Neural cell (in vitro differentiated cells): ENCODE data around the gene UBR2. TPM values are rescaled to one million over a fixed set of nuclear protein-coding genes. Genes with fewer than 3 reads are reported as not detected.

Source experiments
- H2AFZ ChIP-seq: fragments of 200-600, 300-800 bp; sonication (generic), shearing (Covaris generic); 2 replicates; pipeline ENCODE4 v1.6.0; 2014; ENCODE audit warnings: low read depth, mild to moderate bottlenecking, antibody characterized with exemption, low read length, moderate library complexity
- H3F3A ChIP-seq: fragments of 200-600 bp; shearing (Covaris generic); 2 replicates; pipeline ENCODE4 v1.6.1; 2016; ENCODE audit warnings: mild to moderate bottlenecking, moderate library complexity, mixed read lengths, antibody characterized with exemption, low read length; ENCODE audit not compliant: insufficient read depth, poor library complexity, severe bottlenecking
- H3K27ac ChIP-seq: fragments of 200-600, 300-800 bp; sonication (generic), shearing (Covaris generic); 2 replicates; pipeline ENCODE4 v1.5.1; 2014; ENCODE audit warnings: mild to moderate bottlenecking, low read length, moderate library complexity
- H3K27me3 ChIP-seq: fragments of 300-800, 200-600 bp; sonication (generic), shearing (Covaris generic); 2 replicates; pipeline ENCODE4 v1.6.0; 2014; ENCODE audit warnings: mild to moderate bottlenecking, low read depth, low read length, moderate library complexity; ENCODE audit not compliant: insufficient read depth
- H3K36me3 ChIP-seq: fragments of 300-800, 200-600 bp; sonication (generic), shearing (Covaris generic); 2 replicates; pipeline ENCODE4 v1.5.1; 2014; ENCODE audit warnings: mild to moderate bottlenecking, antibody characterized with exemption, low read length, moderate library complexity; ENCODE audit not compliant: insufficient read depth
- H3K4me2 ChIP-seq: fragments of 300-800, 200-600 bp; sonication (generic), shearing (Covaris generic); 2 replicates; pipeline ENCODE4 v1.6.0; 2014; ENCODE audit warnings: mild to moderate bottlenecking, low read length
- H3K4me3 ChIP-seq: fragments of 300-800, 200-600 bp; sonication (generic), shearing (Covaris generic); 2 replicates; pipeline ENCODE4 v1.5.1; 2014; ENCODE audit warnings: mild to moderate bottlenecking, low read length, moderate library complexity
- H3K79me2 ChIP-seq: fragments of 200-600 bp; shearing (Covaris generic); replicated peaks from 2 replicates; pipeline ENCODE4 v1.6.0; 2014; ENCODE audit warnings: mild to moderate bottlenecking, low read length, moderate library complexity; ENCODE audit not compliant: insufficient read depth
- H3K9ac ChIP-seq: fragments of 300-800, 200-600 bp; sonication (generic), shearing (Covaris generic); 2 replicates; pipeline ENCODE4 v1.6.1; 2016; ENCODE audit warnings: mild to moderate bottlenecking, low read length, mixed read lengths
- H3K9me2 ChIP-seq: fragments of 200-600 bp; shearing (Covaris generic); 2 replicates; pipeline ENCODE4 v1.6.1; 2016; ENCODE audit warnings: mild to moderate bottlenecking, low read length, mixed read lengths; ENCODE audit not compliant: insufficient read depth
- H3K9me3 ChIP-seq: fragments of 200-600, 300-800 bp; sonication (generic), shearing (Covaris generic); 2 replicates; pipeline ENCODE4 v1.6.1; 2016; ENCODE audit warnings: mild to moderate bottlenecking, mixed run types, low read length, moderate library complexity, mixed read lengths
- H4K20me1 ChIP-seq: fragments of 200-600 bp; shearing (Covaris generic); 2 replicates; pipeline ENCODE4 v1.6.1; 2016; ENCODE audit warnings: mild to moderate bottlenecking, mixed run types; ENCODE audit not compliant: insufficient read depth
- EP300 ChIP-seq: fragments of 450-650 bp; conservative IDR thresholded peaks from 2 replicates; pipeline ENCODE4 v1.6.1; 2014; ENCODE audit warnings: antibody characterized with exemption, mild to moderate bottlenecking, moderate library complexity; ENCODE audit not compliant: poor library complexity, severe bottlenecking
- EZH2 ChIP-seq: fragments of 200-600, 300-800 bp; shearing (Covaris generic), sonication (generic); IDR thresholded peaks from 2 replicates; pipeline ENCODE4 v1.6.1; 2014; ENCODE audit warnings: antibody characterized with exemption, low read length, borderline replicate concordance, mild to moderate bottlenecking; ENCODE audit not compliant: insufficient read depth, poor library complexity, severe bottlenecking
- MXI1 ChIP-seq: fragments of 450-650 bp; conservative IDR thresholded peaks from 2 replicates; pipeline ENCODE4 v1.6.1; 2014; ENCODE audit warnings: antibody characterized with exemption, mild to moderate bottlenecking; ENCODE audit not compliant: poor library complexity, severe bottlenecking
- POLR2AphosphoS5 ChIP-seq: IDR thresholded peaks from 2 replicates; pipeline ENCODE4 v1.6.1; 2012
- RAD21 ChIP-seq: fragments of 450-650 bp; conservative IDR thresholded peaks from 2 replicates; pipeline ENCODE4 v1.6.1; 2014; ENCODE audit warnings: antibody characterized with exemption, mild to moderate bottlenecking, moderate library complexity
- SMC3 ChIP-seq: fragments of 450-650 bp; conservative IDR thresholded peaks from 2 replicates; pipeline ENCODE4 v1.6.1; 2014; ENCODE audit warnings: antibody characterized with exemption, mild to moderate bottlenecking, moderate library complexity; ENCODE audit not compliant: poor library complexity
- TAF1 ChIP-seq: IDR thresholded peaks from 2 replicates; pipeline ENCODE4 v1.6.1; 2012; ENCODE audit warnings: low read depth
- polyA plus RNA-seq: library from polyadenylated mRNA; depleted of rRNA; stranded (reverse); fragments of >200 nt; gene quantifications from 2 replicates; pipeline ENCODE4 v1.2.3, GENCODE V29; 2014
- TF ChIP-seq, protein P1 (sequence below): IDR thresholded peaks from 2 replicates; pipeline ENCODE4 v1.6.1; 2012; ENCODE audit warnings: borderline replicate concordance
- TF ChIP-seq, protein P2 (sequence below): fragments of 450-650 bp; IDR thresholded peaks from 2 replicates; pipeline ENCODE4 v1.5.1; 2014; ENCODE audit warnings: antibody characterized with exemption, mild to moderate bottlenecking, moderate library complexity; ENCODE audit not compliant: poor library complexity, severe bottlenecking

The UBR2 gene
- polyA plus RNA-seq, 1 donor from 2014 or later: 24.4 TPM

DNA sequence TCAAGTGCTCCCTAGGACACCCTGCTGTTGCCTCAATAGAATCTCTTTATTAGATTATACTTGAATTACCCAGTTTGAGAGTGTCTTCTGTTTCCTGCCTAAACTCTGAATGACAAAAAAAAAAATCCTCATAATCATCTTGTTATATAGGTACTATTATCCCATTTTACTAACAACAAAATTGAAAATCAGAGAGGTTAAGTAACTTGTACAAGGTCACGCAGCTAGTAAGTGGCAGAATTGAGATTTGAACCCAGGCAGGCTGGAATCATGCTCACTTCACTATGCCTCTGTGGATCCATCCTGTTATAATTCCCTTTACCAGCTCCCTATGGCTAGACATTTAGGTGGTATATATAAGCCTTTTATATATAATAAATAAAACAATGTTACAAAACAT lies 36.6 kb upstream of the UBR2 start:
- H4K20me1 ChIP-seq: no peaks in the 10 kb centered on the region
- H3K9me2 ChIP-seq: no peaks in the 10 kb centered on the region
- H3K27ac ChIP-seq: no peak overlapping the region
- no peaks in the 10 kb centered on the region for H3K36me3 ChIP-seq
- no peak for TF ChIP-seq SMC3
- TF ChIP-seq RAD21: no peak
- TF ChIP-seq, protein P1, sequence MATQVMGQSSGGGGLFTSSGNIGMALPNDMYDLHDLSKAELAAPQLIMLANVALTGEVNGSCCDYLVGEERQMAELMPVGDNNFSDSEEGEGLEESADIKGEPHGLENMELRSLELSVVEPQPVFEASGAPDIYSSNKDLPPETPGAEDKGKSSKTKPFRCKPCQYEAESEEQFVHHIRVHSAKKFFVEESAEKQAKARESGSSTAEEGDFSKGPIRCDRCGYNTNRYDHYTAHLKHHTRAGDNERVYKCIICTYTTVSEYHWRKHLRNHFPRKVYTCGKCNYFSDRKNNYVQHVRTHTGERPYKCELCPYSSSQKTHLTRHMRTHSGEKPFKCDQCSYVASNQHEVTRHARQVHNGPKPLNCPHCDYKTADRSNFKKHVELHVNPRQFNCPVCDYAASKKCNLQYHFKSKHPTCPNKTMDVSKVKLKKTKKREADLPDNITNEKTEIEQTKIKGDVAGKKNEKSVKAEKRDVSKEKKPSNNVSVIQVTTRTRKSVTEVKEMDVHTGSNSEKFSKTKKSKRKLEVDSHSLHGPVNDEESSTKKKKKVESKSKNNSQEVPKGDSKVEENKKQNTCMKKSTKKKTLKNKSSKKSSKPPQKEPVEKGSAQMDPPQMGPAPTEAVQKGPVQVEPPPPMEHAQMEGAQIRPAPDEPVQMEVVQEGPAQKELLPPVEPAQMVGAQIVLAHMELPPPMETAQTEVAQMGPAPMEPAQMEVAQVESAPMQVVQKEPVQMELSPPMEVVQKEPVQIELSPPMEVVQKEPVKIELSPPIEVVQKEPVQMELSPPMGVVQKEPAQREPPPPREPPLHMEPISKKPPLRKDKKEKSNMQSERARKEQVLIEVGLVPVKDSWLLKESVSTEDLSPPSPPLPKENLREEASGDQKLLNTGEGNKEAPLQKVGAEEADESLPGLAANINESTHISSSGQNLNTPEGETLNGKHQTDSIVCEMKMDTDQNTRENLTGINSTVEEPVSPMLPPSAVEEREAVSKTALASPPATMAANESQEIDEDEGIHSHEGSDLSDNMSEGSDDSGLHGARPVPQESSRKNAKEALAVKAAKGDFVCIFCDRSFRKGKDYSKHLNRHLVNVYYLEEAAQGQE: no peak
- no peak for TF ChIP-seq EZH2
- no peak for TF ChIP-seq EP300
- TF ChIP-seq MXI1: no peak
- TF ChIP-seq TAF1: no peak
- TF ChIP-seq POLR2AphosphoS5: no peak
- TF ChIP-seq, protein P2, sequence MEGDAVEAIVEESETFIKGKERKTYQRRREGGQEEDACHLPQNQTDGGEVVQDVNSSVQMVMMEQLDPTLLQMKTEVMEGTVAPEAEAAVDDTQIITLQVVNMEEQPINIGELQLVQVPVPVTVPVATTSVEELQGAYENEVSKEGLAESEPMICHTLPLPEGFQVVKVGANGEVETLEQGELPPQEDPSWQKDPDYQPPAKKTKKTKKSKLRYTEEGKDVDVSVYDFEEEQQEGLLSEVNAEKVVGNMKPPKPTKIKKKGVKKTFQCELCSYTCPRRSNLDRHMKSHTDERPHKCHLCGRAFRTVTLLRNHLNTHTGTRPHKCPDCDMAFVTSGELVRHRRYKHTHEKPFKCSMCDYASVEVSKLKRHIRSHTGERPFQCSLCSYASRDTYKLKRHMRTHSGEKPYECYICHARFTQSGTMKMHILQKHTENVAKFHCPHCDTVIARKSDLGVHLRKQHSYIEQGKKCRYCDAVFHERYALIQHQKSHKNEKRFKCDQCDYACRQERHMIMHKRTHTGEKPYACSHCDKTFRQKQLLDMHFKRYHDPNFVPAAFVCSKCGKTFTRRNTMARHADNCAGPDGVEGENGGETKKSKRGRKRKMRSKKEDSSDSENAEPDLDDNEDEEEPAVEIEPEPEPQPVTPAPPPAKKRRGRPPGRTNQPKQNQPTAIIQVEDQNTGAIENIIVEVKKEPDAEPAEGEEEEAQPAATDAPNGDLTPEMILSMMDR: no peak
- no peak overlapping the region for H3K4me3 ChIP-seq
- H3K9me3 ChIP-seq: no peaks in the 10 kb centered on the region
- no peak overlapping the region for H3K9ac ChIP-seq
- no peak overlapping the region for H3K4me2 ChIP-seq
- no peak overlapping the region for H2AFZ ChIP-seq
- H3K79me2 ChIP-seq: no peaks in the 10 kb centered on the region
- H3K27me3 ChIP-seq: no peaks in the 10 kb centered on the region
- H3F3A ChIP-seq: no peaks in the 10 kb centered on the region

DNA sequence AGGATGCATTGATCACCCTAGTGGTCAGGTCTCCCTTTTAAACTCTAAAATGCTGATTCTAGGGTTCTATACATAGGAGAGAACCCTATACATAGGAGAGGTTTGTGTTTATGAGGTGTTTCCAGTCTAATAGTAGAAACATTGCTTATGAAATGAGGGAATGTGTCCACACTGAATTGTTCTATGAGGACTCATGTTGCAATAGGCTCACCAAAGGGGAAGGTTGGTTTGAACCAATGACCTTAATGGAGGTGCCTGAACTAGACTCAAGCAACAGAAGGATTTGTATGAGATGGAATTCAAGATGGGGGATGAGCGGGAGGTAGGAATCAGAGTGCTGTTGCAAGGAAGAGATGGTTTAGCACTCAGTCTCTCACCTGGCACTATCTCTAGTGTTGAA lies 33.5 kb upstream of the UBR2 start:
- Histone ChIP-seq H3K36me3 (no peaks in the 10 kb centered on the region), H3K9me3 (no peaks in the 10 kb centered on the region), H3K4me2 (no peak overlapping the region), H3K79me2 (no peaks in the 10 kb centered on the region), H2AFZ (no peak overlapping the region), H3K9me2 (no peaks in the 10 kb centered on the region), H3K27me3 (no peaks in the 10 kb centered on the region), H3K9ac (no peak overlapping the region), H4K20me1 (no peaks in the 10 kb centered on the region), H3F3A (no peaks in the 10 kb centered on the region), H3K27ac (no peak overlapping the region), H3K4me3 (no peak overlapping the region)
- TF ChIP-seq, protein P1: no peak
- TF ChIP-seq RAD21 (no peak), TAF1 (no peak), MXI1 (no peak), EP300 (no peak), SMC3 (no peak), EZH2 (no peak), POLR2AphosphoS5 (no peak)
- TF ChIP-seq, protein P2: no peak
